Skeletal muscle tissue (tissue), 4 donors: ENCODE data around the gene RAE1. TPM values are rescaled to one million over a fixed set of nuclear protein-coding genes. Genes with fewer than 3 reads are reported as not detected.

Source experiments
- H3K27ac ChIP-seq: one replicate; pipeline ENCODE4 v1.7.0; 2013; ENCODE audit warnings: mild to moderate bottlenecking, low read depth, low read length, inconsistent platforms
- H3K27me3 ChIP-seq, 3 donors: one replicate each; pipeline ENCODE4 v1.7.0; 2013; ENCODE audit warnings: low read length in 3 of 3; ENCODE audit not compliant: control insufficient read depth in 3 of 3, insufficient read depth in 3 of 3
- H3K36me3 ChIP-seq, 3 donors: one replicate each; pipeline ENCODE4 v1.7.0; 2013; ENCODE audit warnings: low read length in 3 of 3; ENCODE audit not compliant: control insufficient read depth in 3 of 3, insufficient read depth in 3 of 3
- H3K4me1 ChIP-seq, 3 donors: one replicate each; pipeline ENCODE4 v1.7.0; 2013; ENCODE audit warnings: low read length in 3 of 3, mild to moderate bottlenecking in 3 of 3; ENCODE audit not compliant: control insufficient read depth in 3 of 3, insufficient read depth in 3 of 3
- H3K4me3 ChIP-seq, 3 donors: one replicate each; pipeline ENCODE4 v1.7.0; 2013; ENCODE audit warnings: low read length in 3 of 3
- H3K9ac ChIP-seq, 3 donors: one replicate each; pipeline ENCODE4 v1.7.0; 2013; ENCODE audit warnings: low read length in 3 of 3, mild to moderate bottlenecking in 3 of 3, moderate library complexity in 2 of 3, low read depth in 1 of 3
- H3K9me3 ChIP-seq, 3 donors: one replicate each; pipeline ENCODE4 v1.7.0; 2013; ENCODE audit warnings: low read length in 3 of 3; ENCODE audit not compliant: control insufficient read depth in 3 of 3
- total RNA-seq: library from RNA; depleted of rRNA; stranded (reverse); fragments of >200 nt; gene quantifications from one replicate; pipeline ENCODE4 v1.2.3, GENCODE V29; 2014
- donor health status: Osteomylitis.

Gene RAE1
- total RNA-seq, 1 donor from 2014 or later, result 18.3 TPM

GRCh38 chr20:57378107-57378506, 27.1 kb downstream of the RAE1 start:
- Histone ChIP-seq H3K36me3 (peaks cover 44 to 56% (median 53%) of the 10 kb centered on the region in 3 donors), H3K4me3 (no peak overlapping the region), H3K9ac (no peak overlapping the region)

GRCh38 chr20:57378646-57379262, 27.7 kb downstream of the RAE1 start:
- Histone ChIP-seq H3K9me3 (no peaks in the 10 kb centered on the region), H3K4me3 (no peak overlapping the region), H3K9ac (no peak overlapping the region), H3K27me3 (no peaks in the 10 kb centered on the region), H3K36me3 (peaks cover 40 to 52% (median 48%) of the 10 kb centered on the region in 3 donors), H3K4me1 (peaks cover 0 to 3% (median 0%) of the 10 kb centered on the region in 3 donors), H3K27ac (no peak overlapping the region)

More at GRCh38 chr20:57378107-57378506, 27.1 kb downstream of the RAE1 start:
- H3K27me3 ChIP-seq, result no peaks in the 10 kb centered on the region
- H3K9me3 ChIP-seq, result no peaks in the 10 kb centered on the region
- H3K27ac ChIP-seq, result no peak overlapping the region
- peaks cover 0 to 3% (median 0%) of the 10 kb centered on the region in 3 donors for H3K4me1 ChIP-seq

GRCh38 chr20:57379263-57379647, 28.2 kb downstream of the RAE1 start:
- Histone ChIP-seq H3K27ac (no peak overlapping the region), H3K9ac (no peak overlapping the region), H3K4me1 (peaks cover 0 to 3% (median 0%) of the 10 kb centered on the region in 3 donors), H3K9me3 (no peaks in the 10 kb centered on the region), H3K36me3 (peaks cover 40 to 51% (median 44%) of the 10 kb centered on the region in 3 donors), H3K4me3 (no peak overlapping the region), H3K27me3 (no peaks in the 10 kb centered on the region)

- Histone ChIP-seq H3K27me3 (no peaks in the 10 kb centered on the region), H3K27ac (no peak overlapping the region), H3K4me3 (no peak overlapping the region), H3K4me1 (peaks cover 3 to 5% (median 4%) of the 10 kb centered on the region in 3 donors), H3K36me3 (peaks cover 35 to 47% (median 37%) of the 10 kb centered on the region in 3 donors), H3K9me3 (no peaks in the 10 kb centered on the region), H3K9ac (no peak overlapping the region)
Measured at GRCh38 chr20:57380081-57380750, 29.2 kb downstream of the RAE1 start.

DNA sequence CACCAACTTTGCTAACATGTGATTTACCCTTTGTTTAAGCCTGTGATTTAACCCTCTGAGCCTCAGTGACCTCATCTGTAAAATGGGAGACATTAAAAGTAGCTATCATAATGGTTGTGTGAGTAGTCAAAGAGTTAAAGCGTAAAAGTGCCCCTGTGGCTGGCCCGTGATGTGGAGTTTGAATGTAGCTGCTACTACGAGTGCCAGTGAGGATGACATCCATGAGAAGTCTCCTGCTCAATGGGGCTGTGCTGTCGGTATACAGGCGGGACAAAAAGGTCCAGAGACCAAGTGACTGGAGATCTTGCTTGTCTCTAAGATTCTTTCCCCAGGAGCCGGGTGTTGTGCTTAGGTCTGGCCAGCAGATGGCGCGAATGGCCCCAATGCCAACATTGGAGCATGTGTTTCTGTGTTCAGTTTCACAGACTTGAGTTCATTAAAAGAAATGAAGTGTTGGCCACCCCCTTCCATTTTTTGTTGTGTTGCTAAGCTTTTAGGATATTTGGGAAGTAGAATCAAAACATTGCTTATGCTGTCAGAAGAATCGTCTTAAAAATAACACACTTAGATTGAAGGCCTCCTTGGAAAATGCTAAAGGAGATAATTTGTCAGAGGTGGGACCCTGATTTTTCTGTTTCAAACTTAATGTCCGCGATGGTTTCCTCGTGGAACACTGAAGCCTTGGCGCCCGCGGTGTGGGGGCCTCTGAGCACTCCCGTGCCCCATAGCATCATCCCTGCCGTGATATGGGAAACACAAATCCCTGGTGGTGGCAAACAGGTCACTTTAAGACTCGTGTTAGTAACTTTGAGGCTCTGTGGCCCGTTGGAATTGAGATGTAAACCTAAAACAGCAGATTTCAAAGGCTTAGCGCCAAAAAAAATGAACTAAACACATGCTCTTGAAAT, 30.8 kb downstream of the RAE1 start:
- no peak overlapping the region for H3K9ac ChIP-seq
- no peaks in the 10 kb centered on the region for H3K9me3 ChIP-seq
- H3K27ac ChIP-seq, result no peak overlapping the region
- H3K4me3 ChIP-seq, result no peak overlapping the region
- no peaks in the 10 kb centered on the region for H3K27me3 ChIP-seq
- H3K4me1 ChIP-seq, result peaks cover 0 to 7% (median 4%) of the 10 kb centered on the region in 3 donors
- peaks cover 30 to 36% (median 33%) of the 10 kb centered on the region in 3 donors for H3K36me3 ChIP-seq

DNA sequence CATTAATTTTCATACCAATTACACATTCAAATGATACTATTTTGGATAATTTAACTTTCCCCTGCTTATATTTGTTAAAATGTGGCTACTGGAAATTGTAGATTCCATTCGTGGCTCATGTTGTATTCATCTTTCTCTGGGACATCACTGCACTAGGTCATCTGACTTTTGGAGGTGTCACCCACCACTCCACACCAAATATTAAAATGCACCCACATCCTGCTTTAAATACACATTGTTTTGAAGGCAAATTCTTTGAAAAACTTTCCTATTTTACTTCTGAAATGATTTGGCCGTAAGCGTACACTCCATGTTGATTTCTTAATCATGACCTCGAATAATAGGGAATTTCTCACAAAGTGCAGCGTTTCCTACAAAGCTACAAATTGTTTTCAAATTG, 31.5 kb downstream of the RAE1 start:
- no peak overlapping the region for H3K9ac ChIP-seq
- H3K27ac ChIP-seq, result no peak overlapping the region
- peaks cover 0 to 7% (median 4%) of the 10 kb centered on the region in 3 donors for H3K4me1 ChIP-seq
- no peaks in the 10 kb centered on the region for H3K27me3 ChIP-seq
- H3K9me3 ChIP-seq, result no peaks in the 10 kb centered on the region
- peaks cover 26 to 30% (median 29%) of the 10 kb centered on the region in 3 donors for H3K36me3 ChIP-seq
- H3K4me3 ChIP-seq, result no peak overlapping the region

GRCh38 chr20:57383447-57384347, 32.6 kb downstream of the RAE1 start:
- H3K27ac ChIP-seq, result no peak overlapping the region
- H3K9me3 ChIP-seq, result no peaks in the 10 kb centered on the region
- peaks cover 0 to 7% (median 4%) of the 10 kb centered on the region in 3 donors for H3K4me1 ChIP-seq

DNA sequence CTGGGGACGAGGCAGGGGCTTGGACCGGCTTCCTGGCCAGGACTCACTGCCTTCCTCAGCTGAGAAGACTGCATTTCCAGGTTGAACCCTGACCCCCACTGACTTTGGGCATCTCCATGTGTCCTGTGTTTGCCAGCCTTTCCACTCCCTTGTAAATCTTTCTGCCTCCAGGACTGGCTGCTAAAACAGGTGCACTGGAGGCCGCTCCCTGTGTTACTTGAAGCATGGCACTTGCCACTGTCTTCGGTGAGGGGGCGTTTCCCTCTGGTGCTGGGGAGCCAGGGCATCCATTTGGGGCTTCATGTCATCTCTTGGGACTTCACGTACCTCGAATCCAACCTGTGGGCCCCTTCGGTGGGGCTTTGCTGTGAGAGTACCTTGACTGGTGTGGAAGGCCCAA, 33.4 kb downstream of the RAE1 start:
- no peaks in the 10 kb centered on the region for H3K27me3 ChIP-seq
- H3K9me3 ChIP-seq, result no peaks in the 10 kb centered on the region
- H3K4me1 ChIP-seq, result peaks cover 2 to 9% (median 5%) of the 10 kb centered on the region in 3 donors
- H3K4me3 ChIP-seq, result no peak overlapping the region
- H3K27ac ChIP-seq, result no peak overlapping the region
- peaks cover 14 to 21% (median 19%) of the 10 kb centered on the region in 3 donors for H3K36me3 ChIP-seq
- H3K9ac ChIP-seq, result no peak overlapping the region

More at GRCh38 chr20:57383447-57384347, 32.6 kb downstream of the RAE1 start:
- Histone ChIP-seq H3K27me3 (no peaks in the 10 kb centered on the region), H3K4me3 (no peak overlapping the region), H3K36me3 (peaks cover 19 to 21% (median 19%) of the 10 kb centered on the region in 3 donors), H3K9ac (no peak overlapping the region)
